HG02852 (cell line): ENCODE data around the gene COL9A3.
A peak's percentile ranks its signal among the peaks of the same experiment; 100 is the strongest.
"Not testable (repeated sequence)": the region's sequence is repeated elsewhere in the genome, so short reads cannot be mapped to it uniquely, and the experiment has no call there.

ENCODE experiments used
- ATAC-seq: cut with Tn5 transposase; IDR thresholded peaks from one replicate; pipeline ENCODE4 v1.9.1; 2021; ENCODE audit warnings: mild to moderate bottlenecking, moderate library complexity; ENCODE audit not compliant: unreplicated experiment

COL9A3 gene

DNA sequence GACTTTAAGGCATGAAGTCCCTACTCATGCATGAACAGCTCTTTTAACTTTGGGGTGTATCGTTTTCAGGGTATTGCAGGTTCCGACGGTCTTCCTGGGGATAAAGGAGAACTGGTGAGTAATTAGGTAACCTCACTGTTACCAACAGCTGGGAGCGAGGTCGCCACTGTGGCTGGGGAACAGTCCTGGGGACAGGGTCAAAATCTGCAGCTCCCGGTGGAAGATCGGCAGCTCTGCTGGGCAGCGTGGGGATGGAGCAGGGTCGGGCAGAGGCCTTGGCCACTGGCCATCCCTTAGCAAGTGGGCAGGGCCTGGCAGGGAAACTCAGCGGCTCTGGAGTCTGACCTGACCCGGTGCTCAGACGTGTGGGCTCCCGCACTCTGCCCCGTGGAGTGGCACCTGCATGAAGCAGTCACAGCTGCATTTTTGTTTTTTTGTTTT lies 16.1 kb downstream of the COL9A3 start:
- peak; percentile 44 for ATAC-seq

DNA sequence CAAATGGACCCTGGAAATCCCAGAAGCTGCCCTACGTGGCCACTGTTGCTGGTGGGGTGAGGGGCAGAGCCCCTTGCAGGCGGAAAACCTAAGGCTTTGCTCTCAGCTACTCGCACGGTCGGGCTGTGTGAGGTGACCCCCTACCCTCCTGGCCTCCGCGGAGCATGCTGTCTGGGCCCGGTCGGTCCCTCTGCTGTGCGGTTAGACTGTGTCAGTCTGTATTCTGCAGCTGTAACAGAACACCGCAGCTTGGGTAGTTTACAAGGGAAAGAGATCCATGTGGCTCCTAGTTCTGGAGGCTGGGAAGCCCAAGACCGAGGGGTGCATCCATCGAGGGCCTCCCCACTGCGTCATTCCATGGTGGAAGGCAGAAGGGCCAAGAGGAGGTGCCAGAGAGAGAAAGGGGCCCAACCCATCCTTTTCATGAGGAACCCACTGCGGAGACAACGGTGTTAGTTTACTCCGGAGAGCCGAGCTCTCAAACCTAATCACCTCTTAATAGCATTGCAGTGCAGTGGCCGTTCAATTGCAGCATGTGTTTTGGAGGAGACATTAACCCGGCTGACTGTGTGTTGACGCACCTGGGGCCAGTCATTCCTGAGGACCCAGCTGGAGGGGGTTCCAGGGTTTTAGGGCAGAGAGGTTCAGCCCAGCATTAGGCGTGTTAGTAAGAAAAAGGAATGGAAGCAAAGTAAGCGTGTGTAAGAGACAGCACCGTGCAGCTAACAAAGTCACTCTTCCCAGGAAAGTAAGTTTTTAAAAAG lies 18.3 kb downstream of the COL9A3 start:
- ATAC-seq, result no peak

DNA sequence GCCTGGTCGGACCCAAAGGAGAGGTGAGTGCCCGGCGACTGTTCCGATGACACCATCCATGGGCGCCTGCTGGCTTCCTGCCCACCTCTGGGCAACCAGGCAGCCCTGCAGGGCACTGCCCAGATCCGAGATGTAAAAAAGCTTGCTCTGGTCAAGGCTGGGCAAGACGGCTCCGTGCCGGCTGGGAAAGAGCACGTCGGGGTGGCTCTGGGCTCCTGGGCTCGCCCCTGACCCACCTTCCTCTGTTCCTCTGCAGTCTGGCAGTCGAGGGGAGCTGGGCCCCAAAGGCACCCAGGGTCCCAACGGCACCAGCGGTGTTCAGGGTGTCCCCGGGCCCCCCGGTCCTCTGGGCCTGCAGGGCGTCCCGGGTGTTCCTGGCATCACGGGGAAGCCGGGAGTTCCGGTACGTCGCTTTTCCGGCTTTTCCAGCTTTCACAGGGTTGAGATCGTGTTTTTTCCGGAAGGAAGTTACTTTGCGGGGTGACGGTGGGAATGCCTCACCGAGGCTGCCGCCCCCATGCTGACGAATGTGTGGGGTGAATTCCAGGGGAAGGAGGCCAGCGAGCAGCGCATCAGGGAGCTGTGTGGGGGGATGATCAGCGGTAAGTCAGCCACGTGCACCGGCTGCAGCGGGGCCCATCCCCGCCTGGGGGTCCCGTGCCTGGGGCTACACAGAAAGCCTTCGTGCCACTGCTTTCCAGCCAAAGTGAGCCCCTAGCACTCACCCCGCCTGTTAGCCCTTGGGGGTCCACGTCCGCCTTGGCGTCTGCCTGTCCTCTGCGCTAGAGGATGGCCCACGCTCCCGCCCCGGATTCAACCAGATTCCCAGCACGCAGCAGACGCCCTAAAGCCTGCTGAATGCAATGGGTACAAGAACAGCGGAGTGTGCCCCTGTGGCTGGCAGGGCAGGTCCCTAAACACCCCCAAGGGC lies 19.3 kb downstream of the COL9A3 start:
- ATAC-seq, result no peak

DNA sequence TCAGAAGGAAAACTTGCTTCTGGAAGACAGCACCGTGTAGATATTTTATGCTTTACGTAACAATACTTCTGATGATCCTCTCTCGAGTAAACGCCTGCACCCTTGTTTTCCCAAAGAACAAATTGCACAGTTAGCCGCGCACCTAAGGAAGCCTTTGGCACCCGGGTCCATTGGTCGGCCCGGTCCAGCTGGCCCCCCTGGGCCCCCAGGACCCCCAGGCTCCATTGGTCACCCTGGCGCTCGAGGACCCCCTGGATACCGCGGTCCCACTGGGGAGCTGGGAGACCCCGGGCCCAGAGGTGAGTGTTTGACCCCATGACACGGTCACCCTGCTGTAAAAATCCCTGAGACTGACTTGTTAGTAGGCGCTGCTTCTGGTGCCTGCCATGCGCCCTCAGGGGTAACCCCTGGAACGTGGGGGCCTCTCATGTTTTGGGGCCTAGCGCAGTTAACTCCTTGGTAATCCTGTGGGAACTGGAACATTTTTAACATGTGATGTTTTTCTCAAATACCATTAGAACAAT lies 20.2 kb downstream of the COL9A3 start:
- ATAC-seq, result no peak

DNA sequence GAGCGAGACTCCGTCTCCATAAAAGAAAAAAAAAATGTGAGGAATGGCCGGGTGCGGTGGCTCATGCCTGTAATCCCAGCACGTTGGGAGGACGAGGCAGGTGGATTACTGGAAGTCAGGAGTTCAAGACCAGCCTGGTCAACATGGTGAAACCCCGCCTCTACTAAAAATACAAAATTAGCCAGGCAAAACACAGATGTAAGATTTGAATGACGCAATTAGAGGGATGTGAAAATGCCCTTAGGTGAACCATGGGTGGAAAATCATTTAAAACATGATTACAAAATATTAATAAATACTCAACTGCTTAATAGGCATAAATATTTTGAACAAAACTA lies 20.9 kb downstream of the COL9A3 start:
- ATAC-seq, result no peak

DNA sequence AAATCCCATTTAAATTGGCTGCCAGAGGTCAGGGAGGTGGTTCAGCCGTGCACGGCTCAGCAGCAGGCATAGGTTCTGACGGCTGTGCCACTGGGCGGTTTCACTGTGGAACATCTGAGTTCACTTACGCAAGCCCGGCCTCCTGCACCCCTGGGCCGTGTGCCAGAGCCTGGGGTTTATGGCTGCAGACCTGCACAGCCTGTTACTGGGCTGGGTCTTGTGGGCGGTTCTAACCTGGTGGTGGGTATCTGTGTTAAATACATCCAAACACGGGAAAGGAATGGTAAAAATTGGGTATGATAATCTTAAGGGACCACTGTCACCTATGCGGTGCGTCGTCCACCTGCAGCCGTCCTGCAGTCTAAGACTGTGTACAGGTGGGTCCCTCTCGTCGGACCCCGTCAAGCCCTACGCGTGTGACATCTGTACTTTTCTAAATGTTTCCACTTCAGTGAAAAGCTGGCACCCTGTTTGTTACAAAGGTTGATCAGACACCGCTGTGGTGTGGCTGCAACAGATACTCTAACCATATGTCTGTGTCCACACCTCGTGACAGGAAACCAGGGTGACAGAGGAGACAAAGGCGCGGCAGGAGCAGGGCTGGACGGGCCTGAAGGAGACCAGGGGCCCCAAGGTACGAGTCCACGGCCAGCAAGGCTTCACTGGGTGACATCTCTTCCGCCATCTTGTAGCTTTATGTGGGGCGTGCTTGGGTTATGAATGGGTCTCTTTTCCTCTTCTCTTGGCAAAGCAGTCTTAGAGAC lies 21.5 kb downstream of the COL9A3 start:
- ATAC-seq, result no peak

DNA sequence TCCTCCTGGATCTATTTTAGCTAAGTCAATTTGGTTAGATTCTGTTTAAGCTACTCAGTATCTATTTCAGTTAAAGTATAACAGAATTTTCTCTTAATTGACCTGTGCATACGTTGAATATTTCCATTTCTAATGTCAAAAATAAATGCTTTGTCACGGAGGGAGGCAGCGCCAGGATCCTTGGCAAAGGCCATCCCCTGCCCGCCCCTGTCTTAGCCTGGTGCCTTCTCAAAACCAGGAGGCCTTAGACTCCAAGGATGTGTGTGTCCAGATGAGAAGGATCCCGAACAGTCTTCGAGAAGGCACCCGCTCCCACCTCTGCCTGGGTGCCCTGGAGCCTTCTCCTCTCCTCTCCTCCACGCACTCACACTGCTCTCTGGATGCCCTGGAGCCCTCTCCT lies 22.4 kb downstream of the COL9A3 start:
- no peak for ATAC-seq

DNA sequence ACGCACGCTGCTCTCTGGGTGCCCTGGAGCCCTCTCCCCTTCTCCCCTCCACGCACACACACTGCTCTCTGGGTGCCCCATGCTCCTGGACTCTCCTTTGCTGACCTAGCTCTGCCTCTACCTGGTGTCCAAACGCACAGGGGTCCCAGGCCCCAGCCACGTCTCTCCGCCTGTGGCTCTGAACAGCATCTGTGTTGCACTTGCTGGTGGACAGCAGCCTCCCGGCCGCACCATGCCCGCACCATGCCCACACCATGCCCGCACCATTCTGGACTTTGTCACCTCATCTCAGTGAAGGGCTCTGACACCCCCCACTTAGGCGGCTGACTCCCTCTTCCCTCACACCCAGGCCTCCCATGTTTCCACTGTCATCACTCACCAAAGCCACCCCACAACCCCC lies 23.0 kb downstream of the COL9A3 start:
- no peak for ATAC-seq

DNA sequence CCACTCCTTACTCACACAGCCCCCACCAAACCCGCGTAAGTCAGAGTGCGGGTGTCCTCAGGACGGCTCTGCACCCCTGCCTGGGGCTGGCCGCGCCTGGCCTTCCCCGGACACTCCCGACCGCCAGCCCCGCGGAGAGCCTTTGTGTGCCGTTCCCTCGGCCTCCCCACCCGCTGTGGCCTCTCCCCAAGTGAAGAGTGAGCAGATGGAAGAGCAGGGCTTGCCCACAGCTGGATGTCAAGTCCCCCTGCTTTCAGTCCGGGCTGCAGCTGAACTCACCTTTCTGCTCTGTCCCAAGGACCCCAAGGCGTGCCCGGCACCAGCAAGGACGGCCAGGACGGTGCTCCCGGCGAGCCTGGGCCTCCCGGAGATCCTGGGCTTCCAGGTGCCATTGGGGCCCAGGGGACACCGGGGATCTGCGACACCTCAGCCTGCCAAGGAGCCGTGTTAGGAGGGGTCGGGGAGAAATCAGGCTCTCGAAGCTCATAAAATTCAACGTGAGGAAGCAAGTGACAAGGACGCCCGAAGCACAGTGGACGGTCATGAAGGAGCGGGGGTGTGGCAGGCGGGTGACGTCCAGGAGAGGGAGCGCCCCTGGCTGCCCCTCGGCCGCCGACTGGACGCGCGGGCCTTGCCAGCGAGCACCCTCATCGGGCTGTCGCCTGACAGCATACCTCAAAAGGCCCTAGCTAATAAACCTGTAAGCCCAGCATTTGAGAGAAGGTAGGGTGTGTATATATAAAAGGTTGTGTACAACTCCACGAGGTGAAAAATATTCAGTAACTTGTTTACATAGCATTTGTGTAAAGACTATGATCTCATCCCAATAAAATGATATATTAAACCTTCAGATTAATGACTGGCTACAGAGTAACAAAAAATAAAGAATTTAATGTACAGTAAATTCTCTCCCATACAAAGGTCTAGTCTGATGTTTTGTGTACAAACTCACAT lies 23.7 kb downstream of the COL9A3 start:
- no peak for ATAC-seq

DNA sequence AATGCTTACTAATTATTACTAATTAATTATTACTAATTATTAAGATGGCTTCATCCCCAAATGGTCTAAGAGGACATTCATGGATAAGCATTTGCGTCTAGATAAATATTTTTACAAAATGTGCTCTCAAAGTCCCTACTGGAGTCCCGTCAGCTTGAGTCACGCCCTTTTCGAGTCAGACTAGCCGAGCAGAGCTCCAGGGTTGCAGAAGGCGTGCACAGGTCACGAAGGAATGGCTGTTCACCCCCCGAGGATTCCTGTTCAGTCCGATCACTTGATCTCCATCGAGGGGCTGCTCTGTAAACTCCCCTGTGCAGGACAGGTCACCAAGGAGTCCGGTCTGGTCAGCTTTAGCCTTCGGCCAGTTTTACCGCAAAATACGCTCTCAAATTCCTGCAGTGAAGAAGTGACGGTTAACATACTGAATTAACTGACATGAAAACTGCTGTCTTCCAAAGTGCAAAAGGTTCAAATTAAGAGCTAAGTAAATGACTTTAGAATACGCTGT lies 24.9 kb downstream of the COL9A3 start:
- no peak for ATAC-seq

DNA sequence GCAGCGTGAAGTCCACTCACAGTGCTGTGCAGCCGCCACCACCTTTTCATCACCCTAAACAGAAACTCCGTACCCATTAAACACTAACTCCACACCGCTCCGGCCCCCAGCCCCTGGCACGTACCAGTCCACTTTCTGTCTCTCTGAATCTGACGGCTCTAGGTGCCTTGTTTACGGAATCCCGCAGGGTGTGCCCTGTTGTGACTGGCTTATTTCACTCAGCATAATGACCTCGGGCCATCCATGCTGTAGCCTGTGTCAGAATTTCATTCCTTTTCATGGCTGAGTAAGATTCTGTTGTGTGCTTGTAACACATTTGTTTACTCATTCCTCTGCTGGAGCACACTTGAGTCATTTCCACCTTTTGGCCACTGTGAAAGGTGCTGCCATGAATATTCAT lies 26.8 kb downstream of the COL9A3 start:
- ATAC-seq, result no peak

DNA sequence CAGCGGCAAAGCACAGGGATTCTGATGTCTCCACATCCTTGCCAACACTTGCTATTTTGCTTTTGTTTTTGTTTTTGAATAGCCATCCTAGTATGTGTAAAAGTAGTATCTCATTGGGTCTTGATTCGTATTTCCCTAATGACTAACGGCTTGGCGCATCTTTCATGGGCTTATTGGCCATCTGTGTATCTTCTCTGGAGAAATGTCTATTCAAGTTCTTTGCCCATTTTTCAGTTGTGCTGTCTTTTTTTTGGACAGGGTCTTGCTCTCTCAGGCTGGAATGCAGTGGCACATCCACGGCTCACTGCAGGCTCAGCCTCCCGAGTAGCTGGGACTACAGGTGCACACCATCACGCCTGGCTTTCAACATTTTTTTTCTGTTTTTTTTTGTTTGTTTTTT lies 27.3 kb downstream of the COL9A3 start:
- ATAC-seq, result no peak

DNA sequence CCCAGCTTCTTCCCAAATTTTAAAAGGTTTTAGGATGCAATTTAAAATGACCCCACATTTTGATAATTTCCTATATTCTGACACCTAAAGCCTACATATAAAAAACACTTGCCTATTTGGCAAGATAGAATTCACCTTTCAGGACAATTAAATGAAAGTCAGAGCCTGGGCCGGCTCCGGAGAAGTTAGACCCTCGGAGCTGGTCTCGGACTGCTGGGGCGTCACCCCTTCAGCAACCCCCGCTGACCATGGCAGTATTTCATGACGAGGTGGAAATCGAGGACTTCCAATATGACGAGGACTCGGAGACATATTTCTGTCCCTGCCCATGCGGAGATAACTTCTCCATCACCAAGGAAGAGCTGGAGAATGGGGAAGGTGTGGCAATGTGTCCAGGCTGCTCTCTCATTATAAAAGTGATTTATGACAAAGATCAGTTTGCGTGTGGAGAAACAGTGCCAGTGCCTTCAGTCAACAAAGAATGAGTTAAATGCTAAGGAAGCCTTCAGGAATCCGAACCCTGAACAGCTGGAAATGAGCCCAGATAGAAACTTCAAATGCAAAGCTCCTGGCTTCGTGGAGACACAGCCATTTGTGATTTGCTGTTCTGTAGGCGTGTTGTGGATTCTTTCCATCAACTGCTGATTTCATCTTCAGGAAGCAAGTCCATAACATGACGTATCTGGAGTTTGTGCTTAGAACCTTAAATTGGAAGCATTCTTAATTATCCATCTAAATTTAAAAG lies 28.7 kb downstream of the COL9A3 start:
- no peak for ATAC-seq

DNA sequence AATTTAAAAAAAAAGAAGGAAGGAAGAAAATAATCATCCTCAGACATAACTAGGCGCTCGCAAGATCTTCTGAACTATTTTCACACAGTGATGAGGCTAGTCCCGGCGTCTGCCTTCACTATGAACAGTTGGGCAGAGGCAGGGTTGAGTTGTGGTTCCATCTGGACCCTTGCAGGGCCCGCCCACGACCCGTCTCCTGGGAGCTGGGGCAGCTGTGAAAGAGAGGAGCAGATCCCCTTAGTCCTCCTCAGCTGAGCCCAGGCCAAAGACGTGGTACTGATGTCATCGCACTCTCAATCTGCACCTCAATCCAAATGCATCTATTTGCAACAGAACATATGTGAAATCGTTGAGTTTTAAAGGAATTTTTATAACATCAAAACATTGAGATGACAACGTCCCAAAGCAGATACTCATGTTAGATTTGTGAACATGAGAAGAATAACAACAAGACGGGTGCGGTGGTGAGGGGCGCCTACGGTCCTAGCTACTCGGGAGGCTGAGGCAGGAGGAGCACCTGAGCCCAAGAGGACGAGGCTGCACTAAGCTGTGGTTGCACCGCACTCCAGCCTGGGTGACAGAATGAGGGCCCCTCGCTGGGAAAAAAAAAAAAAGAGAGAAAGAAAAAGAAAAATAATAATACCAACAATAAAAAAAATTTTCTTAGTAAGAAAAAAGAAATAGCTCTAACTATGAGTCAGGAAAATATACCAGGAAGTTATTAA lies 29.5 kb downstream of the COL9A3 start:
- ATAC-seq, result no peak

DNA sequence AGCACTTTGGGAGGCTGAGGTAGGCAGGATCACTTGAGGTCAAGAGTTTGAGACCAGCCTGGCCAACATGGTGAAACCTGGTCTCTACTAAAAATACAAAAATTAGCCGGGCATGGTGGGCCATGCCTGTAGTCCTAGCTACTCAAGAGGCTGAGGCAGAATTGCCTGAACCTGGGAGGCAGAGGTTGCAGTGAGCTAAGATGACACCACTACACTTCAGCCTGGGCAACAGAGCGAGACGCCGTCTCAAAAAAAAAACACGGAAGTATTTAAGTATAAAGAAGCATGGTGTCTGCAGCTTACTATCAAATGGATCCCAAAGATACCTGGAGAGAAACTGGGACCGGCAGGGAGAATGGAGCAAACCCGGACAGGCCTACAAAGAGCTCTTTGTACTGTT lies 32.1 kb downstream of the COL9A3 start:
- not testable (repeated sequence) for ATAC-seq

DNA sequence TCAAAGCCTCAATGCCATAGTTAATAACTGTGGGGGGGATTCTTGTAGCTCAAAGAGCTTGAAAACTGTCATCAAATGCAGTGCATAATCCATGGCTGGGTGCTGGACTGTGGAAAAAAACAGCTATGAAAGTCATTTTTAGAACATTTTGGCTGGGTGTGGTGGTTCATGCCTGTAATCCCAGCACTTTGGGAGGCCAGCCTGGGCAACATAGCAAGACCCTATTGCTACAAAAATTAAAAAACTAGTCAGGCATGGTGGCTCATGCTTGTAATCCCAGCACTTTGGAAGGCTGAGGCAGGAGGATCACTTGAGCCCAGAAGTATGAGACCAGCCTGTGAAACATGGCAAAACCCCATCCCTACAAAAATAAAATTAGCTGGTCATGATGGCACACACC lies 32.6 kb downstream of the COL9A3 start:
- no peak for ATAC-seq

DNA sequence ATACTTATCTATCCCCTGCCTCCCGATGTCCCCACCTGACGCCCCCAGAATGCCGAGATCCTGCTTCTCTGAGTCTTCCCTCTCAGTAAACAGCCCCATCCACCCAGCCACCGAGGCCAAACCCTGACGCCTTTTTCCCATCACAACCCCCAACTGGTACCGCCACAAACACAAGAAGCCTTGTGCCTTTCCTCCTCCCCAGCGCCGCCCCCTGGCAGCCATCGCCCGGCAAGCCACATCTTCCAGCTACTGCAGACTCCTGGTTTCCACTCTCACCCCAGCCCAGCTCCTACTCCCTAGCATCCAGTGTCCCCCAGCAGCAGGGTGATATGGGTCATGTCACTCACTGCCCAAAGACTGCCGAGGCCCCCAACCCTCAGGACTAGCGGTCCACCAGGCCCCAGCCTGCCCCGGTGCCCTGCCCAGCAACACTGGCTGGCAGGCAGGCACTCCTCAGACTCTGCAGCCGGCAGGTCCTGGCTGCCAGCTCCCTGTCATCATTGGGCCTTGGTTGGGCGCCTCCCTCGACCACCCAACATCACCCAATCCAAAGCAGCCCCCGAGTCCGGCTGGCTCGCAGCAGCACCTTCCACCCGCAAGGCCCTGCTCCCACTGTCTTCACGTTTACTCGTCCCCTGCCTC lies 33.6 kb downstream of the COL9A3 start:
- ATAC-seq, result no peak

DNA sequence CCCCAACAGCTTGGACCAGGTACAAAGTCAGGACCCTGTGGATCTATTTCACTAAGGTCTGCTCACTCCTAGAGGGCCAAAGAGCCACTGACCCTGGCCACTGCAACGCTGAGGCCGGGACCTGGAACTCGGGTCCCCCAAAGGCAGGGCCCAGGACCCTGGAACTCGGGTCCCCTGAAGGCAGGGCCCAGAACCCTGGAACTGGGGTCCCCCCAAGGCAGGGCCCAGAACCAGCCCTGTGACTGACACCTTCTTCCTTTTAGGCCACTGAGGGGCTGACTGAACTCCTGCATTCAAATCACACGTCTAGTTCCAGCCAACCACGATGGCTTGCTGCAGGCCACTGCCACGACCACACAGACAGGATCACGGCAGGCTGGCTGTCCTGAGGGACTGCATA lies 35.3 kb downstream of the COL9A3 start:
- no peak for ATAC-seq
